ENCODE results near the gene GJC2. TPM values are rescaled to one million over a fixed set of nuclear protein-coding genes. Genes with fewer than 3 reads are reported as not detected.

The GJC2 gene
- polyA plus RNA-seq, 2 of the 4 experiments (the other 2 are of a cell fraction): 0.09 to 0.48 TPM

GRCh38 chr1:228176024-228176395 lies 26.3 kb downstream of the GJC2 start:
- Histone ChIP-seq H3K4me2 (no peak overlapping the region), H3K4me1 (0 out of 3 replicates have a peak, but pooled peaks cover 4% of the 10 kb centered on the region), H3K27ac (no peak overlapping the region), H3K4me3 (no peak overlapping the region), H3K9me3 (no peaks in the 10 kb centered on the region)
- POLR2A ChIA-PET: no interaction called here
- WGBS (ENCODE audit: missing lambda C conversion rate): 78% methylated on average over 4 of the region's 4 CpGs
- DNase-seq (ENCODE audit: low read depth in 1 of 2, low spot score in 1 of 2): no peak
- 0 out of 6 replicates have a peak, but pooled peaks of 1 of the 2 experiments have one; percentile 3 for ATAC-seq
- no peak for TF ChIP-seq ZC3H11A (IDR thresholded peaks at IDR 0.05)
- no peak for TF ChIP-seq NFE2L2 (conservative IDR thresholded peaks at IDR 0.05; ENCODE audit: low read length)
- TF ChIP-seq HDAC2 (IDR thresholded peaks at IDR 0.05): no peak
- TF ChIP-seq HEYL (CRISPR knock-in tag; IDR thresholded peaks at IDR 0.05): no peak
- no peak for FAIRE-seq
- CTCF ChIA-PET: interaction anchor here (0.9 to 1.1 kb wide), 3 partner anchors 9 to 45 kb away, joined by 3 to 5 read pairs (median 3); partner anchors contain the start of gene IBA57

GRCh38 chr1:228176461-228177182 lies 26.9 kb downstream of the GJC2 start:
- no peak overlapping the region for H3K4me3 ChIP-seq
- ChIA-PET CTCF (interaction anchor here (0.9 to 3.9 kb wide), 4 partner anchors 11 to 46 kb away, joined by 3 to 19 read pairs (median 4); partner anchors contain the start of gene IBA57), POLR2A (interaction anchor here (1.3 kb wide), 1 partner anchor 12 kb away, joined by 6 read pairs; no protein-coding TSS in a partner anchor)
- FAIRE-seq: no peak
- 0 out of 3 replicates have a peak, but pooled peaks cover 4% of the 10 kb centered on the region for H3K4me1 ChIP-seq
- DNase-seq (ENCODE audit: low read depth in 1 of 2, low spot score in 1 of 2): no peak
- ATAC-seq: no peak
- H3K9me3 ChIP-seq: no peaks in the 10 kb centered on the region
- H3K27ac ChIP-seq: no peak overlapping the region
- WGBS (ENCODE audit: missing lambda C conversion rate): 86% methylated on average over 19 of the region's 19 CpGs
- TF ChIP-seq NPAS2 (CRISPR knock-in tag; IDR thresholded peaks at IDR 0.05; ENCODE audit: borderline replicate concordance) (no peak), ELK1 (IDR thresholded peaks at IDR 0.05; ENCODE audit: low read depth, low read length) (no peak), KDM1A (IDR thresholded peaks at IDR 0.05; ENCODE audit: low read depth) (no peak), RCOR1 (IDR thresholded peaks at IDR 0.05; ENCODE audit: low read depth, low read length) (no peak), FOSL2 (IDR thresholded peaks at IDR 0.05) (no peak), FOSL2 (CRISPR knock-in tag; IDR thresholded peaks at IDR 0.05) (no peak), PHF8 (IDR thresholded peaks at IDR 0.05; ENCODE audit: borderline replicate concordance, low read depth) (no peak), SMC3 (IDR thresholded peaks at IDR 0.05) (no peak)
- no peak overlapping the region for H3K4me2 ChIP-seq

GRCh38 chr1:228177183-228177475 lies 27.4 kb downstream of the GJC2 start:
- Histone ChIP-seq H3K27ac (no peak overlapping the region), H3K4me2 (no peak overlapping the region), H3K4me3 (no peak overlapping the region), H3K9me3 (no peaks in the 10 kb centered on the region), H3K4me1 (0 out of 3 replicates have a peak, but pooled peaks cover 4% of the 10 kb centered on the region)
- POLR2A ChIA-PET: interaction anchor here (1.3 kb wide), 1 partner anchor 12 kb away, joined by 6 read pairs; no protein-coding TSS in a partner anchor
- CTCF ChIA-PET: interaction anchor here (0.6 to 3.9 kb wide), 4 partner anchors 10 to 247 kb away, joined by 3 to 19 read pairs (median 4); no protein-coding TSS in a partner anchor
- DNase-seq (ENCODE audit: low read depth in 1 of 2, low spot score in 1 of 2) (no peak), ATAC-seq (peak in 1 of 2 experiments; percentile 21; a peak in 1 of 6 replicates), FAIRE-seq (no peak)
- WGBS (ENCODE audit: missing lambda C conversion rate): 73% methylated on average over 5 of the region's 5 CpGs
- TF ChIP-seq FOSB (CRISPR knock-in tag; IDR thresholded peaks at IDR 0.05): no peak
- TF ChIP-seq, protein P1, sequence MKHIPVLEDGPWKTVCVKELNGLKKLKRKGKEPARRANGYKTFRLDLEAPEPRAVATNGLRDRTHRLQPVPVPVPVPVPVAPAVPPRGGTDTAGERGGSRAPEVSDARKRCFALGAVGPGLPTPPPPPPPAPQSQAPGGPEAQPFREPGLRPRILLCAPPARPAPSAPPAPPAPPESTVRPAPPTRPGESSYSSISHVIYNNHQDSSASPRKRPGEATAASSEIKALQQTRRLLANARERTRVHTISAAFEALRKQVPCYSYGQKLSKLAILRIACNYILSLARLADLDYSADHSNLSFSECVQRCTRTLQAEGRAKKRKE (CRISPR knock-in tag; IDR thresholded peaks at IDR 0.05; ENCODE audit: low read depth): no peak
- no peak for TF ChIP-seq HOXB5 (CRISPR knock-in tag; IDR thresholded peaks at IDR 0.05)
- no peak for TF ChIP-seq BHLHE40 (IDR thresholded peaks at IDR 0.05; ENCODE audit: low read depth, low read length)
- no peak for TF ChIP-seq KDM1A (IDR thresholded peaks at IDR 0.05; ENCODE audit: low read depth)
- TF ChIP-seq, protein P2, sequence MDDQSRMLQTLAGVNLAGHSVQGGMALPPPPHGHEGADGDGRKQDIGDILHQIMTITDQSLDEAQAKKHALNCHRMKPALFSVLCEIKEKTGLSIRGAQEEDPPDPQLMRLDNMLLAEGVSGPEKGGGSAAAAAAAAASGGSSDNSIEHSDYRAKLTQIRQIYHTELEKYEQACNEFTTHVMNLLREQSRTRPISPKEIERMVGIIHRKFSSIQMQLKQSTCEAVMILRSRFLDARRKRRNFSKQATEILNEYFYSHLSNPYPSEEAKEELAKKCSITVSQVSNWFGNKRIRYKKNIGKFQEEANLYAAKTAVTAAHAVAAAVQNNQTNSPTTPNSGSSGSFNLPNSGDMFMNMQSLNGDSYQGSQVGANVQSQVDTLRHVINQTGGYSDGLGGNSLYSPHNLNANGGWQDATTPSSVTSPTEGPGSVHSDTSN (IDR thresholded peaks at IDR 0.05): no peak
- no peak for TF ChIP-seq RCOR1 (IDR thresholded peaks at IDR 0.05; ENCODE audit: low read depth, low read length)
- TF ChIP-seq RFX5 (IDR thresholded peaks at IDR 0.05): no peak
- no peak for TF ChIP-seq GATA3 (IDR thresholded peaks at IDR 0.05; ENCODE audit: borderline replicate concordance)
- TF ChIP-seq CTCF (IDR thresholded peaks at IDR 0.05): no peak
- no peak for TF ChIP-seq CHD2 (IDR thresholded peaks at IDR 0.05; ENCODE audit: low read length, partially characterized antibody)
- no peak for TF ChIP-seq ZSCAN20 (CRISPR knock-in tag; IDR thresholded peaks at IDR 0.05)
- no peak for TF ChIP-seq EHMT2 (IDR thresholded peaks at IDR 0.05; ENCODE audit: low read depth)
- no peak for TF ChIP-seq SMC3 (IDR thresholded peaks at IDR 0.05)
- TF ChIP-seq REST (IDR thresholded peaks at IDR 0.05): no peak
- no peak for TF ChIP-seq HOXB13 (CRISPR knock-in tag; IDR thresholded peaks at IDR 0.05; ENCODE audit: low read depth)

All from A549 (cell line).